GM08714 (cell line): ENCODE data around the gene NPAS3.

ENCODE experiments used
- H3K4me3 ChIP-seq: fragments of 200-500 bp; sonication (Bioruptor generic); 2 replicates; pipeline ENCODE4 v1.5.1; 2014; ENCODE audit warnings: mild to moderate bottlenecking, low read length, inconsistent platforms
- ZNF274 ChIP-seq: IDR thresholded peaks from 2 replicates; pipeline ENCODE4 v1.6.1; 2012; ENCODE audit warnings: mild to moderate bottlenecking, low read depth, low read length

The NPAS3 gene

DNA sequence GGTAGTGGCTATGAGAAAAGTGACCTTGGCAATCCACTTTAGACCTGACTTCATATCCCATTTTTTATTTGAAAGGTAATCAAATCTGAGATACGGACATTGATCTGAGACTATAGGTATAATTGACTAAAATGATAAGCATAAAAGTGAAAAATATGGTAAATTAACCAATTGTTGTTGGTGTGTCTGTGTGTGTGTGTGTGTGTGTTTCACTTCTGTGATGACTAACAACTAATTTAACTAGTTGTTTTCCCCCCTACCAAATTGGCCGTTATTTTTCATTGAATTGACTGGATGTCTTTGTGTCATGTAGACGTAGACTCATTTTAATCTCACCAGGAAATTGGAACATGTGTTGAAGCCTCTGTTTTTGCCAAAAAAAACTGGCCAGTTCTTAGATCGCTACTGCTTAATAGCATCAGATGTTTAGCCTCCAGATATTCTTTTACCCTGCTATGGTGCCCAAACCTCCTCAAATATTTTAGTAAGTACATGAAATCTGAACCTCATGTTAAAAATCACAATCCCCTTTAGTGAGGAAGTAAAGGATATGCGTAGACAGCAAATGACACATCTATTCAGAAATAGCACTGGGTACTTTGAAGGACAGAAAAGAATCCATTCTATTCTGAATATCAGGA, 617.2 kb downstream of the NPAS3 start:
- H3K4me3 ChIP-seq: no peak overlapping the region
- TF ChIP-seq ZNF274: no peak

DNA sequence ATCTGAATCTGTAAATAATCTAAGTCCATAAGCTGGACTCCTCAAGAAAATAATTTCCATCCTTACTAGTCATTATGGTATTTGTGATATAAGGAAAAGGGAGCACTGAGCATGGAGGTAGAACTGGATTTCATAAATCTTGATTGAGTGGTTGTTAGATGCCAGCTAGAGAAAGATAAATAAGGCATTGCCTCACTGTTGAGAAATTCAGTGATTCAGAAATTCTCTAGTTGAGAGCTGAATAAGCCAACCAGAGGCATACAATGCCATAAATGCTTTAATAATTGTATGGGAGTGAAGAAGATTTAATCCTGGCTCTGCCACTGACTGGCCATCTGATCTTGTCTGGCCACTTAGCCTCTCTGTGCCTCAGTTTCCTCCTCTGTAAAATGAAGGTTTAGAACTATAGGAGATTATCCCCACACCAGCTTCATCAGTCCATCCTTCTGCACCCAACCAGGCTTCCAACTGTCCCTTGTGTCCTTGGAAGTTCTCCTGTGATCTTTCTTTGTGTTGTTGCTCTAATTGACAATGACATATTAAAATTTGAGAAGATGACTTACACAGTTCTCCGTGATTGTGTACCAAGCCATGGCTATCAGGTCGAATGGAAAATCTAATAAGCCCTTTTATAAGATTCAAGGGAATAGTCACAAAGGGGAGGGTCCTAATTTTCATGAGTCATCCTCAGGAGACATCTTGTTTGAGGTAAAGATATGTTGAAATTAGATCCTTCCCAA, 617.9 kb downstream of the NPAS3 start:
- H3K4me3 ChIP-seq: no peak overlapping the region
- TF ChIP-seq ZNF274: no peak

DNA sequence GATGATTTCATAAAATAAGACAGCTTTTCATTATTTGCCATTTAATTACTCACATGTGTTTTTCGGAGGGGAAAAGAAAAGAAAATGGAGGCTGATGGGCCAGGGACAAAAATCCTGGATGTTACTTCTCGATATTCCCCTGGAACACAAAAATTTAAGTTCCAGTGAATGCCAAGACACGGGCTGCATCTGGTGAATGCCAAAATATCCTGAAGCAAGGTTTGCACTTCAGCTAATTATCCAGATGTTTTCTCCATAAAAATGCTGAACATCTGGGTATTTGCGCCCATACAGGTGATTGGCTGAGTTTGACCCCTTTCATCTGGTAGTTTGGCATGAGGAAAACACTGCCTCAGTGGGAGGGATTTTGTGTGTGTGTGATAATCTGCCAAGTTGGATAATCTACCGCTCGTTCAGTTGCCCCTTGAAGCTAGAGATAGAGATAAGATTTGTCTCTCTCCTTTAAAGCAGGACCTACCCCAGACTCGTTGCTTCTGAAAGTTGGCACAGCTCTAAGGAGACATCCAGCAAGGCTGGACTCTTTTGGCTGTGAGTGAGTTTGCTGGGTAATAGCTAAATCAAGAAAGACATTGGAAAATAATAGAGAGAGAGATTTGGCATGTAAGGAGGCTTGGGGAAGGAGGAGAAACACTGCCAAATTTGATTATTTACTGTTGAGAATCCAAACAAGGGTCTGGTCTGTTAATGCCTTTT, 622.2 kb downstream of the NPAS3 start:
- no peak overlapping the region for H3K4me3 ChIP-seq
- no peak for TF ChIP-seq ZNF274

DNA sequence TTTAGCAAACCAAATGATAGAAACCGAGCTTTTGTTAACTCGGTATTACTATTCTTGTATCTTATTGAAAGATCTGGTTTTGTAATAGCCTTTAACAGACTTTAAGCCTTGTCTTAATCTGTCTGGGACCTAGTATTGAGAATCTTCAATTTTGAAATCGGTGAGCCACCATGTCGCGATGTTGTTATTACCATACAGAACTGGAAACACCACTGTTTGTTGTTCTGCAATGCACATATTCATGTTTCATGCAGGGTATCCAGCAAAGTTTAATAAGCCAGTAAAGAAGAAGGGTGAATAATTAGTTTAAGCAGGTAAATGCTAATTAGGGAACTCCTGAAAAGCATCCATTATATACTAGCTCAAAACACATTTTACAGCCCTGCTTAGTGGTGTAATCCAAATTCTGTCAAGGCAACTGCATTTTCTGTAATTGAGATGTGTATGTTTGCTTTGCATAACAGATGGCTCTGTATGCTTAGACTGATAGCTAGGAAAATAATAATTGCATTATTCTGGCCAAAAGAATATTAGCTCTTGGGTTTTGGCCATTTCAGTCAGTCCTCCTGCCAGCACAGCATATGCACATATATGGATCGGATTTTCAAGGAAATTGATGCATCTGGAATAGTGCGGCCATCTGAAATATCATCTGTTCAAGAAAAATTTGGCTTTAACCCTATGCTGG, 623.0 kb downstream of the NPAS3 start:
- no peak overlapping the region for H3K4me3 ChIP-seq
- TF ChIP-seq ZNF274: no peak

DNA sequence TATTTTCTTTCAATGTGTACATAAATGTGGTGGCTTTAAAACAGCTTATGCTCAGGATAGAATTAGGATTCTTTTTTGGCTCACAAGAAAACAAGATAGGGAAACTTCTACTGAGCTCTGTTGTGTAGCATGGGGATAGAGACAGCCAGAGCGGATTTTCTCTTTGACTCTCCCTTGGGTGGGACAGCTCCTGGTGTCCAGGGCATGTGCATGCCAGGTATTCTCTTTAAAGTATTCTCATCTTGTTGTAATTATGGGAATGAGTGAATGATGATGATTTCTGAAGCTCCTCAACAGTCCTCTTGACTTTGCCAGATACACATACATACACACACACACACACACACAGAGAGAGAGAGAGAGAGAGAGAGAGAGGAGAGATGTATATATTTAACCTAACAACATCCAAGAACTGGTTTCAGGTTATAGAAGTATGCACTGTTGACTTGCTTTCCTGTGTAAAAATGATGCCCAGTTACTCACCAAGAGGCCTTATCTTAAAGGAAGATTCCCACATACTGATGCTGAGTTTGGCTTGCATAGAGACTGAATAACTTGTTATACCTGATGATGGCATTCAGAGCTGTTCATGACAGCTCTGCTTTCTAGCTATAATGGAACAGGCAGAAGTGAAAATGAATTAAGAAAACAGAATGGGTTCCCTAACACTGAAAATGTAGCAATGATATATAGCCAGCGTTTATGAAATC, 624.7 kb downstream of the NPAS3 start:
- no peak for TF ChIP-seq ZNF274
- H3K4me3 ChIP-seq: no peak overlapping the region

DNA sequence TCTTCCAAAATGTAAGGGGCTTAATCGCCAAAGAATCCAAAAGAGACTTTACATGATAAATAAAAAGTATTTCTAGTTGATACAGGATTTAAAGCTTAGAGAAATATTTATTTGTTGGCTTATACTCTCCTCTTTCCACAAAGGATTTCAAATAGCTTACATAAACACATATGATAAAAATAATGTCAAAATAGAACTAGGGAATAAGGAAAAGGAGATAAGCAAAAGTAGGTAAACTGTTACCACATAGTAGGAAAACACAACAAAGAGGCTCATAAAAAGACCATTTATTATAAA, 625.2 kb downstream of the NPAS3 start:
- TF ChIP-seq ZNF274: no peak
- no peak overlapping the region for H3K4me3 ChIP-seq

DNA sequence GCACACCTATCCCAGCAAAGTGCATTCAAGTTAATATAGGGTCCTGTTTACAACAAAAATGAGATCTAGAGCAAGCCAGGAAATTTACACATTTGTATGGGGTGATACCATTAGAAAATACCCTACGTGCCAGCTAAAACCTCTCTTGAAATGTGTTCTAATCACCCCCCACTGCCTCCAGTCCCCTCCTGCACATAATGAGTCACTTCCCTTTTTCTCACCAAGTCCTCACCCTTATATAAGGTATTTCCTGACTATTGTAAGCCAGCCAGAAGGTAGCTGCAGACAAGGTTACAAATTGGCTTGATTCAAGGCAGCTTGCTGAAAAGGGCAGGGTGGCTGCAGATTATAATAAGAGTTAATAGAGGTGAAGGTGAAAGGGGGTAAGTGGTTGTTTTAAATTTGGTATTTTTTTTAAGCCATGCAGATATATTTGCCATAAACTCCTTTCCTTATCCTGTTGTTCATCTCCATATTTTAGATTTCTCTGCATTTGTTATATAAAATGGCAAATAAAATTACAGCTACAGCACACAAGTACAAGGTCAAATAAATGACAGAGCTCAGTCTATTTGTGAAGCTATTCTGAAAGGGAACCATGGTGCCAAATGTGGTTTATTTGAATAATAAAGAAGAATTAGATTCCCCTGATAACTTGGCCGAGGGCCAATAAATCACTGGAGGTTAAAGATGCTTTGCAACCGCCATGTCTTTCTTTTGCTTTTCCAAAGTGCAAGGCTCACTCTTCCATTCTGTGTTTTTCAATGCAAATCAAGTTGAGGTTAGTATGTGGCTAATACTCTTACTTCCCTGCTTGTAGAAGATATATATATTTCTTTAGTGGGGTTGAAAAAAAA, 626.3 kb downstream of the NPAS3 start:
- TF ChIP-seq ZNF274: no peak
- H3K4me3 ChIP-seq: no peak overlapping the region

DNA sequence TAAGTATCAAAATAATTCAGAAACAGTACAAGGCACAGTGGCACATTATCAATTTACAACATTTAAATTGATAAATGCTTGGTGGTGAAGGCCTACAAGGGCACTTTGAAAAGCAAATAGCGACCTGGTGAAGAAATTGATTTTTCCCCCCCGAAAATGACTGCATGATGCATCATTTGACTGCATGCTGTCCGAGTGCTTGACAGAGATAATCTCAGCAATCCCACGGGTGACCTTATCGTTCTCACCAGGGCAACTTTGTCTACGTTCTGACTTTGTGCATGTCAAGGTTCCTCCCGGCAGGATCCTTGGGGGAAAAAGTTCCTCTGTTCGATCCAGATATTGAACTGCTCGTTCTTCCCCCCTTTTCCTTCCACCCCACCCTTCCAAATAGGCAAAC, 627.4 kb downstream of the NPAS3 start:
- H3K4me3 ChIP-seq: no peak overlapping the region

DNA sequence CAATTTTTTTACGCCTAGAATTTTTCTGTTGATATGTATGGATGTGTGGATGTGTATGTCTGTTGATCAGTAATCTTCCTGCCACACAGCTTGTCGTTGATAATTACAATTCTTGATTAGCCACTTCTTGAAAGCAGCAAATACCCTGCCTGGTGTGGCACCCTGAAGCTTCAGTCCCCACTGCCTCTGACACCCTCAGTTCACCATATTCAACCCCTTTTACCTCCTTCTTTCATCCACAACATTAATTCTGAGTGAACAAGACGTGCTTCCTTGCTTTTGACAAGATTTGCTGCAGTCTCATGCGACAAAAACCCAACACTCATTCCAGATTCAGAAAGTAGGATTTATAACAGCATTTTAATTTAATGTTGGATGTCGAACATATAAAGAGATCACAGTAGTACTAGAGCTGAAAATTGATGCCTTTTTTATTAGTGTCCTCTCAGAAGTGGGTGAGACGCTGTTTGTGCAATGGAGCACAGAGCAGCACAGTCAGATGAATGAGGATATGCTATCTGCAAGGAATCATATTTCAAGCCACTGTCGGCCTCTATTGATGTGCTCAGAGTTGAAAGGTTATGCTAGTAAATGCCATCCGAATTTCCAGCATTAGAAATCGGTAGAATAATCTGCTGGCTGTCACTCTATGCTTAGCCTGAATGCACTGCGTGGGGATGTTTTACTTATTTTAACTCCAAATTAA, 628.5 kb downstream of the NPAS3 start:
- no peak for TF ChIP-seq ZNF274
- no peak overlapping the region for H3K4me3 ChIP-seq

More for the DNA sequence above, 627.4 kb downstream of the NPAS3 start:
- TF ChIP-seq ZNF274: no peak

DNA sequence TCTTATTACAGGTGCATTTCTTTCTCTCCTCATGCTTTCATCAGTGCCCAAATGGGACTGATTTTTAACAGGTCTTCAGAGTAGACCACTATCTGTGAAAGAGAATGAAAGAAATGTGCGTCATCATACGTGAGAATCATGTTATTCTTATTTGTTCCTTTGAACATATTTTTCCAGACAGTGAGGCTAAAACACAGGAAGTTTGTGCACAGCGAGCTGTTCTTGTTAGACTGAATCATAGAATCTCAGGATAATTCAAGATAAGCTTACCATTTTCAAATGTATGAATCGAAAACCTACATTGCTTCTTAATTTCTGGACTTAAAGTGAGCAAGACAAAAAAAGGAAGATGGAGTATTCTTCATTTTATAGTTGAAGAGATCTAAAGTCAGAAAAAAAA, 629.1 kb downstream of the NPAS3 start:
- no peak for TF ChIP-seq ZNF274
- H3K4me3 ChIP-seq: no peak overlapping the region

DNA sequence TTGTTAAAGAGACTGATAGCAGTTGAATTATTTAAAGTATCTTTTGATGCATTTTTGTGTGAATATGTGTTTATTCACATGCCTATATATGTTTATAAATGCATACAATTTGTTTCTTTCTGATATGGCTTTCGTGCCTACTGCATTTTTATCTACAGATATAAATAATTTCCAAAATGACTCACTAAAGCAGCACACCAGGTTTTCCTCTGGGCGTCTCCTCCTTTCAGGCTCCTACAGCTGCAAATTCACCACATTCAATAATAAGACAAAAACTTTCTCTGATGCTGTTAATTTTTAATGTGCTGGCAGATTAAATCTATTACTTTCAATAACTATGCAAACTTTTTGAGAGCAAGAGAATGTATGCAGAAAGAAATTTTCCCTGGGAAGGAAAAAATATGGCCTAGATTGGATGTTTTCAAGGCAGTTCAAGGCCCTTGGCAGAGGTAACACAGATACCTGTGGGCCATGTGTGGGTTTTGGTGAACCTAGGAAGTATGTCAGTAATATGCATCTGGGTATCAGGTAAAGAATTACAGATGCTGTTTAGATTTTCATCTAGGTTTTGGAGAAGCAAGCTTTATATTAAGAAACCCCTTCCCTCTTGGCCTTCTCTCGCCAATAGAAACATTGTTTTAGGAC, 630.4 kb downstream of the NPAS3 start:
- no peak overlapping the region for H3K4me3 ChIP-seq

More for the DNA sequence above, 630.4 kb downstream of the NPAS3 start:
- no peak for TF ChIP-seq ZNF274
